H9 (cell line): ENCODE results near the gene MARCHF10. TPM values are rescaled to one million over a fixed set of nuclear protein-coding genes. Genes with fewer than 3 reads are reported as not detected.
A peak's percentile ranks its signal among the peaks of the same experiment; 100 is the strongest.

ENCODE experiments used
- DNase-seq: peaks from one replicate; pipeline ENCODE4 v3.0.0-alpha.2; 2017
- H2AFZ ChIP-seq: one replicate; pipeline ENCODE4 v1.6.1; 2013; ENCODE audit warnings: mild to moderate bottlenecking, low read length, control low read depth, moderate library complexity
- H2AK5ac ChIP-seq: 2 replicates; pipeline ENCODE4 v1.6.1; 2013; ENCODE audit warnings: low read length, control low read depth, mixed read lengths; ENCODE audit not compliant: insufficient read length
- H2BK120ac ChIP-seq: one replicate; pipeline ENCODE4 v1.6.1; 2013; ENCODE audit warnings: low read depth, mild to moderate bottlenecking, low read length, control low read depth, inconsistent platforms; ENCODE audit not compliant: poor library complexity, severe bottlenecking
- H2BK12ac ChIP-seq: 2 replicates; pipeline ENCODE4 v1.6.1; 2013; ENCODE audit warnings: low read length, control low read depth, mixed read lengths, low read depth; ENCODE audit not compliant: insufficient read length
- H2BK15ac ChIP-seq: 2 replicates; pipeline ENCODE4 v1.6.1; 2013; ENCODE audit warnings: low read depth, low read length, control low read depth
- H2BK20ac ChIP-seq: one replicate; pipeline ENCODE4 v1.6.1; 2013; ENCODE audit warnings: low read depth, mild to moderate bottlenecking, low read length, control low read depth, inconsistent platforms; ENCODE audit not compliant: poor library complexity, severe bottlenecking
- H2BK5ac ChIP-seq: 2 replicates; pipeline ENCODE4 v1.6.1; 2013; ENCODE audit warnings: low read length, control low read depth, mixed read lengths; ENCODE audit not compliant: insufficient read length
- H3K14ac ChIP-seq: 2 replicates; pipeline ENCODE4 v1.6.1; 2013; ENCODE audit warnings: low read length, control low read depth; ENCODE audit not compliant: insufficient read depth
- H3K18ac ChIP-seq: 2 replicates; pipeline ENCODE4 v1.6.1; 2013; ENCODE audit warnings: low read depth, mild to moderate bottlenecking, mixed read lengths, low read length, control low read depth; ENCODE audit not compliant: insufficient read length
- H3K23ac ChIP-seq: 2 replicates; pipeline ENCODE4 v1.6.1; 2013; ENCODE audit warnings: low read length, control low read depth, mixed read lengths, low read depth; ENCODE audit not compliant: insufficient read length
- H3K23me2 ChIP-seq: 2 replicates; pipeline ENCODE4 v1.6.1; 2013; ENCODE audit warnings: low read depth, mild to moderate bottlenecking, mixed read lengths, low read length, control low read depth; ENCODE audit not compliant: insufficient read length, poor library complexity, severe bottlenecking
- H3K27ac ChIP-seq: 2 replicates; pipeline ENCODE4 v1.5.1; 2013; ENCODE audit warnings: low read length, control low read depth, mixed read lengths, low read depth; ENCODE audit not compliant: insufficient read length
- H3K27me3 ChIP-seq: 2 replicates; pipeline ENCODE4 v1.6.1; 2013; ENCODE audit warnings: low read length, control low read depth, inconsistent platforms; ENCODE audit not compliant: insufficient read depth
- H3K4ac ChIP-seq: 2 replicates; pipeline ENCODE4 v1.6.1; 2013; ENCODE audit warnings: low read depth, mild to moderate bottlenecking, control low read depth, inconsistent platforms, low read length, moderate library complexity
- H3K4me1 ChIP-seq: 2 replicates; pipeline ENCODE4 v1.6.1; 2013; ENCODE audit warnings: low read length, control low read depth, inconsistent platforms; ENCODE audit not compliant: insufficient read depth
- H3K4me2 ChIP-seq: 2 replicates; pipeline ENCODE4 v1.6.1; 2013; ENCODE audit warnings: low read length, control low read depth, mixed read lengths; ENCODE audit not compliant: insufficient read length, insufficient read depth
- H3K56ac ChIP-seq: 2 replicates; pipeline ENCODE4 v1.6.1; 2013; ENCODE audit warnings: low read depth, mild to moderate bottlenecking, mixed read lengths, low read length, control low read depth; ENCODE audit not compliant: insufficient read length
- H3K79me1 ChIP-seq: 2 replicates; pipeline ENCODE4 v1.6.1; 2013; ENCODE audit warnings: low read depth, mild to moderate bottlenecking, moderate library complexity, low read length, control low read depth, inconsistent platforms; ENCODE audit not compliant: insufficient read depth, poor library complexity, severe bottlenecking
- H3K79me2 ChIP-seq: 2 replicates; pipeline ENCODE4 v1.6.1; 2013; ENCODE audit warnings: low read length, control low read depth, inconsistent platforms; ENCODE audit not compliant: insufficient read depth
- H3K9ac ChIP-seq: 2 replicates; pipeline ENCODE4 v1.6.1; 2013; ENCODE audit warnings: low read length, control low read depth, mixed read lengths; ENCODE audit not compliant: insufficient read length; ENCODE audit errors: extremely low read depth
- H3K9me3 ChIP-seq: one replicate; pipeline ENCODE4 v1.6.1; 2013; ENCODE audit warnings: low read depth, low read length, inconsistent platforms; ENCODE audit not compliant: control insufficient read depth
- H3T11ph ChIP-seq: one replicate; pipeline ENCODE4 v1.6.1; 2013; ENCODE audit warnings: mild to moderate bottlenecking, low read length, control low read depth, inconsistent platforms
- H4K20me1 ChIP-seq: one replicate; pipeline ENCODE4 v1.6.1; 2013; ENCODE audit not compliant: control insufficient read depth, insufficient read length, insufficient read depth
- H4K5ac ChIP-seq: 2 replicates; pipeline ENCODE4 v1.6.1; 2013; ENCODE audit warnings: low read depth, mild to moderate bottlenecking, mixed read lengths, low read length, control low read depth; ENCODE audit not compliant: insufficient read length
- H4K8ac ChIP-seq: replicated peaks from 2 replicates; pipeline ENCODE4 v1.6.1; 2013; ENCODE audit warnings: low read length, control low read depth, mixed read lengths, low read depth; ENCODE audit not compliant: insufficient read length
- H4K91ac ChIP-seq: 2 replicates; pipeline ENCODE4 v1.6.1; 2013; ENCODE audit warnings: low read depth, mild to moderate bottlenecking, moderate library complexity, mixed read lengths, low read length, control low read depth; ENCODE audit not compliant: insufficient read length
- H3K27ac Mint-ChIP-seq, 3 experiments: 2 replicates in 2 of 3; 3 replicates in 1 of 3; pipeline ENCODE4 v1.8.0; 2020 to 2021; ENCODE audit warnings: mixed read lengths in 3 of 3, mild to moderate bottlenecking in 1 of 3, moderate library complexity in 1 of 3
- H3K27me3 Mint-ChIP-seq: 2 replicates; pipeline ENCODE4 v1.8.0; 2021; ENCODE audit warnings: low read depth, mild to moderate bottlenecking, moderate library complexity, mixed read lengths
- H3K36me3 Mint-ChIP-seq, 3 experiments: 2 replicates in 2 of 3; 3 replicates in 1 of 3; pipeline ENCODE4 v1.8.0; 2020 to 2021; ENCODE audit warnings: low read depth in 3 of 3, mixed read lengths in 3 of 3; ENCODE audit not compliant: insufficient read depth in 1 of 3
- H3K4me1 Mint-ChIP-seq, 2 experiments: 2 replicates each; pipeline ENCODE4 v1.8.0; 2020; ENCODE audit warnings: mixed read lengths in 2 of 2
- H3K4me3 Mint-ChIP-seq, 2 experiments: 2 replicates in 1 of 2; 3 replicates in 1 of 2; pipeline ENCODE4 v1.8.0; 2020 to 2021; ENCODE audit warnings: mild to moderate bottlenecking in 2 of 2, mixed read lengths in 2 of 2, moderate library complexity in 1 of 2
- H3K9me3 Mint-ChIP-seq, 2 experiments: 2 replicates in 1 of 2; 3 replicates in 1 of 2; pipeline ENCODE4 v1.8.0; 2020; ENCODE audit warnings: mild to moderate bottlenecking in 2 of 2, mixed read lengths in 2 of 2, moderate library complexity in 1 of 2
- CTCF ChIP-seq: fragments of 200-600 bp; sonication (generic); conservative IDR thresholded peaks from 3 replicates; pipeline ENCODE4 v1.8.0; 2021; ENCODE audit warnings: antibody characterized with exemption, mild to moderate bottlenecking
- WGBS: extraction: QIAGEN DNeasy Blood & Tissue Kit; methylation state at CpG from one replicate; pipeline ENCODE4 v1.1.7; 2013; ENCODE audit warnings: missing lambda C conversion rate, low lambda C conversion rate, mixed read lengths; ENCODE audit not compliant: insufficient read length; ENCODE audit errors: extremely low coverage; 5-methylcytosine and 5-hydroxymethylcytosine counted together
- total RNA-seq: library from RNA; stranded (reverse); gene quantifications from 2 replicates; pipeline ENCODE4 v1.2.1, GENCODE V29; 2021

Gene MARCHF10
- total RNA-seq, 1 experiment from 2014 or later, result not detected

GRCh38 chr17:62749926-62750325 lies 58.2 kb downstream of the MARCHF10 start:
- H2AFZ ChIP-seq, result no peak overlapping the region
- H3K23me2 ChIP-seq, result no peaks in the 10 kb centered on the region
- no peak overlapping the region for H2AK5ac ChIP-seq
- peaks cover 19 to 37% of the 10 kb centered on the region in 2 experiments for H3K4me1 Mint-ChIP-seq
- peaks cover 7% of the 10 kb centered on the region for H3K27me3 Mint-ChIP-seq
- no peak overlapping the region for H2BK15ac ChIP-seq
- H3K27ac Mint-ChIP-seq, result peak overlapping the region in 1 of 3 experiments; percentile 59; a peak in 1 of 7 replicates
- no peak overlapping the region for H3K4me2 ChIP-seq
- H2BK20ac ChIP-seq, result no peak overlapping the region
- H2BK5ac ChIP-seq, result no peak overlapping the region
- DNase-seq, result no peak
- H2BK12ac ChIP-seq, result no peak overlapping the region
- no peak overlapping the region for H3T11ph ChIP-seq
- no peak overlapping the region for H3K56ac ChIP-seq
- no peaks in the 10 kb centered on the region for H3K79me1 ChIP-seq
- H3K9me3 Mint-ChIP-seq, result no peaks in the 10 kb centered on the region
- no peak for TF ChIP-seq CTCF
- H4K91ac ChIP-seq, result no peak overlapping the region
- no peaks in the 10 kb centered on the region for H3K27me3 ChIP-seq
- H3K9me3 ChIP-seq, result no peaks in the 10 kb centered on the region
- no peak overlapping the region for H2BK120ac ChIP-seq
- H3K79me2 ChIP-seq, result no peaks in the 10 kb centered on the region
- H4K20me1 ChIP-seq, result no peaks in the 10 kb centered on the region
- H3K4ac ChIP-seq, result no peak overlapping the region
- no peak overlapping the region for H4K5ac ChIP-seq
- no peak overlapping the region for H3K27ac ChIP-seq
- H3K4me1 ChIP-seq, result no peaks in the 10 kb centered on the region; the same call in 1 of the 2 replicates
- H3K36me3 Mint-ChIP-seq, result no peaks in the 10 kb centered on the region; a peak in 1 of 7 replicates
- no peak overlapping the region for H3K18ac ChIP-seq
- no peak overlapping the region for H3K4me3 Mint-ChIP-seq
- WGBS, result no CpG with 5 or more reads among the region's 17 CpGs
- H4K8ac ChIP-seq, result no peak overlapping the region
- H3K23ac ChIP-seq, result no peak overlapping the region
- peak overlapping the region; percentile 2; the same call in 1 of the 2 replicates for H3K14ac ChIP-seq
- no peak overlapping the region for H3K9ac ChIP-seq
